ENCODE measurements around the gene ATP9B. TPM values are rescaled to one million over a fixed set of nuclear protein-coding genes. Genes with fewer than 3 reads are reported as not detected.

Gene ATP9B
- total RNA-seq, 1 donor from 2014 or later = 34.1 TPM

DNA sequence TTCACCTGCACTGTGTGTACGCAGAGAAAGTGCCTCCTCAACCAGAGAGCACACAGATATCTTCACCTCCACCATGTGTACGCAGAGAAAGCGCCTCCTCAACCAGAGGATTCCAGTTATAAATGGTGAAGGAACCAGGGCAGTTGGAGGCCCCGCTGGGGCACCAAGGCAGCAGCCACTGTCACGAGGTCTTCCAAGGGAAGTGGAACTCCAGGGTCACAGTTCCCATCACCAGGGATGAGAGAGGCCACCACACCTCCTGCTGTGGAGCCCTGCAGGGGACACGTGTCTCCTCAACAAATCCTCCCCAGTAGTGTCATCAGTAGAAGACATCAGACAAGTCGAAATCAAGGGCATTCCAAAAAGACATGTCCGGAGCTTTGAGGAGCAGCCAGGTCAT, 298.3 kb downstream of the ATP9B start:
- Mint-ChIP-seq H3K27me3 (no peaks in the 10 kb centered on the region), H3K9me3 (peaks cover 5% of the 10 kb centered on the region), H3K4me1 (ENCODE audit: unreplicated experiment) (peaks cover 6% of the 10 kb centered on the region), H3K36me3 (peaks cover 16% of the 10 kb centered on the region), H3K27ac (no peak overlapping the region), H3K4me3 (no peak overlapping the region)
- DNase-seq (ENCODE audit: extremely low spot score, unreplicated experiment) = no peak
- TF ChIP-seq, protein P1, sequence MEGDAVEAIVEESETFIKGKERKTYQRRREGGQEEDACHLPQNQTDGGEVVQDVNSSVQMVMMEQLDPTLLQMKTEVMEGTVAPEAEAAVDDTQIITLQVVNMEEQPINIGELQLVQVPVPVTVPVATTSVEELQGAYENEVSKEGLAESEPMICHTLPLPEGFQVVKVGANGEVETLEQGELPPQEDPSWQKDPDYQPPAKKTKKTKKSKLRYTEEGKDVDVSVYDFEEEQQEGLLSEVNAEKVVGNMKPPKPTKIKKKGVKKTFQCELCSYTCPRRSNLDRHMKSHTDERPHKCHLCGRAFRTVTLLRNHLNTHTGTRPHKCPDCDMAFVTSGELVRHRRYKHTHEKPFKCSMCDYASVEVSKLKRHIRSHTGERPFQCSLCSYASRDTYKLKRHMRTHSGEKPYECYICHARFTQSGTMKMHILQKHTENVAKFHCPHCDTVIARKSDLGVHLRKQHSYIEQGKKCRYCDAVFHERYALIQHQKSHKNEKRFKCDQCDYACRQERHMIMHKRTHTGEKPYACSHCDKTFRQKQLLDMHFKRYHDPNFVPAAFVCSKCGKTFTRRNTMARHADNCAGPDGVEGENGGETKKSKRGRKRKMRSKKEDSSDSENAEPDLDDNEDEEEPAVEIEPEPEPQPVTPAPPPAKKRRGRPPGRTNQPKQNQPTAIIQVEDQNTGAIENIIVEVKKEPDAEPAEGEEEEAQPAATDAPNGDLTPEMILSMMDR (conservative IDR thresholded peaks at IDR 0.05) = no peak

DNA sequence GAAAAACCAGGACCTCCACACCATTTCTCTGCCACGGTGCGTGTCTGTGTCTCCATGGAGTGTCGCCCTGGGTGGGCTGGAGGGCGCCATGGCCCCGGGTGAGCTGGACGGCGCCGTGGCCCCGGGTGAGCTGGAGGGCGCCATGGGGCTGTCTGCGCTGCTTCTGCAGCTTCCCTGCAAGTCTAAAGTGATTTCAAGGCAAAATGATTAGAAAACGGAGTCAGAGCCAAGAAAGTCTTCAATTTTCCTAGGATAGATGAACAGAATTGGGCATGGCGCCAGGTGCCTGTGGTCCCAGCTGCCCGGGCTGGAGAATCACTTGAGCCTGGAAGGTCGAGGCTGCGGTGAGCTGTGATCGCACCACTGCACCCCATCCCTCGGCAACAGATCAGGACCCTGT, 298.8 kb downstream of the ATP9B start:
- H3K27ac Mint-ChIP-seq = no peak overlapping the region
- H3K36me3 Mint-ChIP-seq = peaks cover 16% of the 10 kb centered on the region
- no peak overlapping the region for H3K4me3 Mint-ChIP-seq
- TF ChIP-seq, protein P1 (conservative IDR thresholded peaks at IDR 0.05) = no peak
- no peak for DNase-seq (ENCODE audit: extremely low spot score, unreplicated experiment)
- H3K9me3 Mint-ChIP-seq = peaks cover 5% of the 10 kb centered on the region
- H3K27me3 Mint-ChIP-seq = no peaks in the 10 kb centered on the region
- H3K4me1 Mint-ChIP-seq (ENCODE audit: unreplicated experiment) = peaks cover 6% of the 10 kb centered on the region

DNA sequence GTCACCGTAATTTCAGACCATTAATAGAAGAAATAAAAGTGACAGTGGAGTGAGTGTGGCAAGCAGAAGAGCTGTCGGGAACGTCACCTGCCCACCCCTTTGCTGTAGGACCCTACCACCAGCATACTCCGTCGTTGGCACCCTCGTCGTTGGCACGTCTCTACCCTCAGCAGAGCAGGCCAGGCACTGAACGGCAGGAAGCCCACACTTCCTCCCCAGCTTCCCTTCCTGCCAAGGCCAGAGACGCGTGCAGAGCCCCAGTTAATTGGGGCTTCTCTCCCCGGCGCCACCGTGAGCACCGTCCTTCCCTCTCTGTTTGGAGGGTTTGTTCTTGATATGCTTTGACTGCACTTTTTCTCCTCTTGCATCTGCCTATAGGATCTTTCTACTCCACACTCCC, 299.5 kb downstream of the ATP9B start:
- Mint-ChIP-seq H3K27me3 (no peaks in the 10 kb centered on the region), H3K9me3 (no peaks in the 10 kb centered on the region), H3K4me3 (no peak overlapping the region), H3K27ac (no peak overlapping the region), H3K36me3 (peaks cover 10% of the 10 kb centered on the region), H3K4me1 (ENCODE audit: unreplicated experiment) (peaks cover 6% of the 10 kb centered on the region)
- no peak for DNase-seq (ENCODE audit: extremely low spot score, unreplicated experiment)
- TF ChIP-seq, protein P1 (conservative IDR thresholded peaks at IDR 0.05) = no peak

DNA sequence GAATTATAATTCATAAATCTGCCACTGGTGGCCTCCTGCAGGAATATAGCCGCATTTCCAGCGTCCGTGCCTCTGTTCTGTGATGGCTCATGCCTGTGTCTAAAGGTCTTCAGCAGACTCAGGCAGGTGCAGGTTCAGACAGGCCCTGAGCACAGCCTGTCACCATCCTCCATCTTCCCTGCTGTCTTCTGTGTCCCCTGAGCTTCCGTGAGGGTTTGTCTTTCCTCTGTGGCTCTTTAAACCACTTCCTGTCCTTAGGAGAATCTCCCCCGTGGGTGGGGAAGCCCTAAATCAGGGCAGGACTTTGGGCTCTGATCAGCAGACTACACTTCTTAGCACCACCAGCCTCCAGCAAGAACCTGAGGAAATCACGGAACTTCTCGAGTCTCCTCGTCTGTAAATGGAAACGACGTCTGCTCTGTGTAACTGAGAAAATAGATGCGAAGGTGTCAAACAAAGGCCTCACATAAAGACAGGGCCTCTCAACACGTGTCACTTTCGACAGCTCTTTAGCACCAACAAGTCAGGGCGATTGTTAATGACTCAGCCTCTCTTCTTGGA, 302.4 kb downstream of the ATP9B start:
- peaks cover 1% of the 10 kb centered on the region for H3K4me1 Mint-ChIP-seq (ENCODE audit: unreplicated experiment)
- DNase-seq (ENCODE audit: extremely low spot score, unreplicated experiment) = no peak
- H3K36me3 Mint-ChIP-seq = peaks cover 4% of the 10 kb centered on the region
- no peak overlapping the region for H3K27ac Mint-ChIP-seq
- H3K4me3 Mint-ChIP-seq = no peak overlapping the region
- no peaks in the 10 kb centered on the region for H3K9me3 Mint-ChIP-seq
- TF ChIP-seq, protein P1 (conservative IDR thresholded peaks at IDR 0.05) = no peak
- H3K27me3 Mint-ChIP-seq = no peaks in the 10 kb centered on the region

DNA sequence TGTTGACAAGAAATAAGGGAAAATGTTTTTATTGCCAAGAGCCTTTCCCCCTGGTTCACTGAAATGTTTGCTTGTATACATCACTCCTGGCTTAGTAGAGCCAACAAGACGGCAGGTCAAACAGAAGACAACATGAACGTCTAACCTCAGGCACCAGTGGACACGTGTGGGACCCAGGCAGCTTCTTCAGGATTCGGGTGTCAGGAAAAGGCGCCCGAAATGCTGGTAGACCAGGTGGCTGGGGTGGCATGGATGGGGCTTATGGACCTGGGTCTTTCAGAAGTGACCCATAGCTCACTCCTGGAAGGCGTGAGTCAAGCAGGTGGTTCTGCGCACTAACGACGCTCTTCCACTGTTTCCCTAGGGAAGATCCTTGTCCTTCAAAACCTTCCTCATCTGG, 303.3 kb downstream of the ATP9B start:
- Mint-ChIP-seq H3K4me1 (ENCODE audit: unreplicated experiment) (no peaks in the 10 kb centered on the region), H3K27me3 (no peaks in the 10 kb centered on the region), H3K9me3 (no peaks in the 10 kb centered on the region), H3K36me3 (peaks cover 4% of the 10 kb centered on the region), H3K27ac (no peak overlapping the region), H3K4me3 (no peak overlapping the region)
- TF ChIP-seq, protein P1 (conservative IDR thresholded peaks at IDR 0.05) = no peak
- no peak for DNase-seq (ENCODE audit: extremely low spot score, unreplicated experiment)

DNA sequence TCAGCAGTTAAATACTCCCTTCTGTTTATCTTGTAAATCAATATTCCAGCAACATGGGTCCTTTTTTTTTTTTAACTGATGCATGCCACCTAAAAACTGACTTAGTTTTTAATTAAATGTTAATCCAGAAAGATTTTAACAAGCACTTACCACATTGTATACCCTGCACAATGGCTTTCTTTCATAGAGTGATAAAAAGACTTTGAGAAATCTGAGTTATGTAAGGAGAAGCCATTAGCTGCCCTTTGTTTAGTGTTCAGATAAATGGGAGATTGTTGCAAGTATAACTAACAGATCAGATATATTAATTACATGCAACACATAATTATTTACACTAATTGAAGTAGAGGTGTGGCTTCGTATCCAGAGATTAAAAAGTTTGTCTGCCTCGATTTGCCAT, 303.8 kb downstream of the ATP9B start:
- Mint-ChIP-seq H3K27me3 (no peaks in the 10 kb centered on the region), H3K27ac (no peak overlapping the region), H3K4me3 (no peak overlapping the region), H3K4me1 (ENCODE audit: unreplicated experiment) (no peaks in the 10 kb centered on the region), H3K36me3 (peaks cover 5% of the 10 kb centered on the region), H3K9me3 (no peaks in the 10 kb centered on the region)
- DNase-seq (ENCODE audit: extremely low spot score, unreplicated experiment) = no peak
- TF ChIP-seq, protein P1 (conservative IDR thresholded peaks at IDR 0.05) = no peak
